Activated T-cell treated with anti-CD3 and anti-CD28 coated beads, Interleukin-2, amount 50 U/mL, for 48 hours (primary cell): Measurements from ENCODE around the gene ZFHX3.

Experiments used
- DNase-seq, 2 experiments: peaks; one replicate each; pipeline ENCODE4 v3.0.0-alpha.2; 2020

ZFHX3 gene

GRCh38 chr16:72785886-72786285 lies 262.0 kb downstream of the ZFHX3 start:
- DNase-seq, result no peak

GRCh38 chr16:72785171-72785570 lies 262.8 kb downstream of the ZFHX3 start:
- DNase-seq, result no peak

GRCh38 chr16:72783716-72784318 lies 264.1 kb downstream of the ZFHX3 start:
- no peak for DNase-seq

GRCh38 chr16:72769876-72770275 lies 278.1 kb downstream of the ZFHX3 start:
- no peak for DNase-seq

- DNase-seq, result no peak
Observed at GRCh38 chr16:72768591-72768990, 279.3 kb downstream of the ZFHX3 start.

- DNase-seq, result no peak
Observed at GRCh38 chr16:72766506-72766905, 281.4 kb downstream of the ZFHX3 start.

- no peak for DNase-seq
Observed at GRCh38 chr16:72764015-72764654, 283.8 kb downstream of the ZFHX3 start.

GRCh38 chr16:72760581-72760980 lies 287.3 kb downstream of the ZFHX3 start:
- DNase-seq, result no peak

GRCh38 chr16:72753881-72754280 lies 294.0 kb downstream of the ZFHX3 start:
- DNase-seq, result no peak

- no peak for DNase-seq
Observed at GRCh38 chr16:72752004-72752695, 295.8 kb downstream of the ZFHX3 start.

GRCh38 chr16:72751076-72751475 lies 296.9 kb downstream of the ZFHX3 start:
- no peak for DNase-seq

- DNase-seq, result no peak
Observed at GRCh38 chr16:72749091-72749490, 298.8 kb downstream of the ZFHX3 start.

GRCh38 chr16:72744076-72744793 lies 303.7 kb downstream of the ZFHX3 start:
- DNase-seq, result no peak

- DNase-seq, result no peak
Observed at GRCh38 chr16:72743011-72743761, 304.7 kb downstream of the ZFHX3 start.

GRCh38 chr16:72740347-72740746 lies 307.6 kb downstream of the ZFHX3 start:
- no peak for DNase-seq

- no peak for DNase-seq
Observed at GRCh38 chr16:72739577-72739976, 308.4 kb downstream of the ZFHX3 start.

- DNase-seq, result no peak
Observed at GRCh38 chr16:72736074-72736473, 311.9 kb downstream of the ZFHX3 start.
